Mucosa of descending colon (tissue), 3 donors: ENCODE results near the gene POMGNT2. TPM values are rescaled to one million over a fixed set of nuclear protein-coding genes. Genes with fewer than 3 reads are reported as not detected.

Source experiments
- ATAC-seq: fragments of 200-7000 bp; cut with Tn5 transposase; one replicate; pipeline ENCODE4 v1.9.1; 2020; ENCODE audit warnings: mild to moderate bottlenecking, moderate library complexity
- DNase-seq, 3 donors: peaks; one replicate each; pipeline ENCODE4 v3.0.0-alpha.2; 2020
- H3K36me3 ChIP-seq: fragments of 200-600 bp; one replicate; pipeline ENCODE4 v1.8.0; 2021; ENCODE audit warnings: low read depth, mild to moderate bottlenecking
- H3K4me1 ChIP-seq: fragments of 200-600 bp; one replicate; pipeline ENCODE4 v1.8.0; 2021; ENCODE audit warnings: low read depth, mild to moderate bottlenecking
- H3K4me3 ChIP-seq: fragments of 200-600 bp; one replicate; pipeline ENCODE4 v1.8.0; 2021; ENCODE audit warnings: mild to moderate bottlenecking
- H3K9me3 ChIP-seq: fragments of 200-600 bp; one replicate; pipeline ENCODE4 v1.8.0; 2021; ENCODE audit warnings: mild to moderate bottlenecking
- intact Hi-C, 2 donors: fragments of 100-400 bp; cut with DNase I in 1 of 2; cut with micrococcal nuclease in 1 of 2; formaldehyde crosslinking; loops; one replicate each; pipeline versions ENCODE4 v1.11.0 to v1.11.1; 2022; cut with DNase I, micrococcal nuclease
- total RNA-seq, 3 donors: library from RNA; stranded (reverse); fragmentation: NEBNext Ultra II Directional in 2 of 3; extraction: Animal tissue kit (Norgen Biotek cat#: 25700) in 2 of 3; gene quantifications; one replicate each; pipeline versions ENCODE4 v1.2.1 to v1.2.4, GENCODE V29; 2021 to 2023
- TF ChIP-seq, protein P1 (sequence below): fragments of 200-600 bp; IDR thresholded peaks from one replicate; pipeline ENCODE4 v1.8.0; 2022; ENCODE audit warnings: antibody characterized with exemption, mild to moderate bottlenecking
- donor health status: DM: no; HTN: no; CAD: no; lungs with moderate emphysema.
- donor health status: DM: no; HTN: no; CAD: no.
- donor health status: DM: no; HTN: yes; CAD: no.

POMGNT2 gene
- total RNA-seq, 3 donors from 2014 or later = 2.8 to 12.6 (median 4.9) TPM

DNA sequence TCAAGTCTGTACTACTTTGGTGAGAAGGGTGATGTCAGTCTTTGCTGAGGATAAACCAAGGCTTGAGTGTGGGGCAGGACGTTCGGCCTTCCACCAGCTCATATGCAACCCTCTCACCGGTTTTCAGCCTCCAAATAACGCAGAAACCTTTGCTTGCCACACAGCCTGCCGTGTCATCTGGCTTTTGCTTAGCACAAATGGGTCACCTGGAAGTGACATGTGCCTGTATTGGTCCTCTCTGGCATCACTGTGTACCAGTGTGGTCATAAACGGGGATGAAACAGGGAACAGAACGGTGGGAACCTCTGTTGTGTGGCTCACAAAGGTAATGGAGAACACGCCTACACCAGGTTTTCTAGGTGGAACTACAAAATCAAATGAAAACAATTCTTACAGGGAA, 7.1 kb downstream of the POMGNT2 start:
- Histone ChIP-seq H3K9me3 (no peaks in the 10 kb centered on the region), H3K4me1 (no peaks in the 10 kb centered on the region), H3K36me3 (no peaks in the 10 kb centered on the region), H3K4me3 (no peak overlapping the region)
- DNase-seq (no peak), ATAC-seq (no peak)
- intact Hi-C loops = no loop called here
- TF ChIP-seq, protein P1, sequence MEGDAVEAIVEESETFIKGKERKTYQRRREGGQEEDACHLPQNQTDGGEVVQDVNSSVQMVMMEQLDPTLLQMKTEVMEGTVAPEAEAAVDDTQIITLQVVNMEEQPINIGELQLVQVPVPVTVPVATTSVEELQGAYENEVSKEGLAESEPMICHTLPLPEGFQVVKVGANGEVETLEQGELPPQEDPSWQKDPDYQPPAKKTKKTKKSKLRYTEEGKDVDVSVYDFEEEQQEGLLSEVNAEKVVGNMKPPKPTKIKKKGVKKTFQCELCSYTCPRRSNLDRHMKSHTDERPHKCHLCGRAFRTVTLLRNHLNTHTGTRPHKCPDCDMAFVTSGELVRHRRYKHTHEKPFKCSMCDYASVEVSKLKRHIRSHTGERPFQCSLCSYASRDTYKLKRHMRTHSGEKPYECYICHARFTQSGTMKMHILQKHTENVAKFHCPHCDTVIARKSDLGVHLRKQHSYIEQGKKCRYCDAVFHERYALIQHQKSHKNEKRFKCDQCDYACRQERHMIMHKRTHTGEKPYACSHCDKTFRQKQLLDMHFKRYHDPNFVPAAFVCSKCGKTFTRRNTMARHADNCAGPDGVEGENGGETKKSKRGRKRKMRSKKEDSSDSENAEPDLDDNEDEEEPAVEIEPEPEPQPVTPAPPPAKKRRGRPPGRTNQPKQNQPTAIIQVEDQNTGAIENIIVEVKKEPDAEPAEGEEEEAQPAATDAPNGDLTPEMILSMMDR = no peak

DNA sequence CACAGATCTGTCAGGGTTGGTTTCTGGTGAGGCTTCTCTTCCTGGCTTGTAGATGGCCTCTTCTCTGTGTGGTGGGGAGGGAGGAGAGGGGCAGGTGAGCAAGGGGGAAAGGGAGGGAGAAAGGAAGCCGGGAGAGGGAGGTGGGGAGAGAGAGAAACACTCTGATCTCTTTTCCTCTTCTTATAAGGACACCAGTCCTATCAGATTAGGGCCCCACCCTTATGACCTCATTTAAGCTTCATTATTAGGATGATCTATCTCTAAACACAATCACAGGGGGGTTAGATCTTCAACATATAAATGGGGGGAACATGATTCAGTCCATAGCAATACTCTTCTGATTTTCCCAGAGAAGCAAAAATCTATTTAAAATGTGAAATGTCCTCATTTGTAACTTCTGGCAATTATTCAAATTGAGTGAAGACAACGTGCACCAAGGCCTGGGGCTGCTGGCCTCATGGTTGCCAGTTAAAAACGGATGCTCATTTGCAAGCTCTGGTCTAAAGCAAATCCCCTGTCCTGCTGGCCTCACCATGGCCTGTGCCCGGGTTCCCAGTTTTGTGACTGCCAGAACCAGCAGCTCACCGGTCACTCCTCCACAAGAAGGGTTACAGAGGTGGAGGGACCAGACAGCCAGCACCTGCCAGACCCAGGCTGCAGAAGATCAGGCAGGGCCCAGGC, 8.3 kb downstream of the POMGNT2 start:
- Histone ChIP-seq H3K9me3 (no peaks in the 10 kb centered on the region), H3K4me1 (no peaks in the 10 kb centered on the region), H3K36me3 (no peaks in the 10 kb centered on the region), H3K4me3 (no peak overlapping the region)
- DNase-seq = no peak
- TF ChIP-seq, protein P1 = no peak
- intact Hi-C loops = no loop called here
- ATAC-seq = no peak

DNA sequence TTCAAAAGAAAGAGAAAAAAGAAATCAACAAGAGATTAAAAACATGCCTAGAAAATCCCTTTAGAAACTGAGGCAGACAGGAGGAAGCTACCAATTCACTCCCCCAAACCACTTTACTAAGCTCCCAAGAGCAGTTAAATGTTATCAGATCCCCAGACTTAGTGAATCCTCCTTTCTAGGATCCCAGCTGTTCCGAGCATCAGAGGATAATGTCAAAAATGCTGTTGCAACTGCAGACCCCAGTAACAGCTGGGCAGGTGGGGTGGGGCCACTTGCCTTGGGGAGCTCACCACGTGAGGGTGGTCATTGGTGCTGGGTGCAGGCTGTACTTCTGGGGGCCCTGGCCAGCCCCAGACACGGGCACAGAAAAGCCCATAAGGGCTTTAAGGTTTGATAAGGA, 9.1 kb downstream of the POMGNT2 start:
- H3K4me1 ChIP-seq = no peaks in the 10 kb centered on the region
- no peak for DNase-seq
- TF ChIP-seq, protein P1 = no peak
- H3K4me3 ChIP-seq = no peak overlapping the region
- H3K36me3 ChIP-seq = no peaks in the 10 kb centered on the region
- intact Hi-C loops = no loop called here
- no peak for ATAC-seq
- no peaks in the 10 kb centered on the region for H3K9me3 ChIP-seq

DNA sequence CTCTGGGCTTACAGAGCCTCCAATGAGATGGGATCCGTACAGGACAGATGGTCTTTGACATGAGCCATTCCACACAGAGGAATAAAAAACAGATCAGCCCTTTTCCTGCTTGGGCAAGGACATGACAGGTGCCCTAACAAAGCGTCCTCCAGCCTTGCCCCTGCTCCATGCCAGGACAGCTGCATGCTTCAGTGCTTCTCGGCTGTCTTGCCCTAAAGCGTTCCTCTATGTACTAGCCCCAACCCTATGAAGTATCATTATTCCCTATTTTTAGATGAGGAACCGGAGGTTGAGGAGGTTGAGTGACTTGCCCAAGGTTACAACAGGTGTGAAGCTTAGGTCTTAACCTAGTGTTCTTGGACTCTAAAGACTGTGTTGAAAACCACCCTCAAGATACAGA, 10.5 kb downstream of the POMGNT2 start:
- H3K9me3 ChIP-seq = no peaks in the 10 kb centered on the region
- no peak overlapping the region for H3K4me3 ChIP-seq
- H3K4me1 ChIP-seq = no peaks in the 10 kb centered on the region
- TF ChIP-seq, protein P1 = no peak
- H3K36me3 ChIP-seq = no peaks in the 10 kb centered on the region
- ATAC-seq (no peak), DNase-seq (no peak)
- intact Hi-C loops = no loop called here

DNA sequence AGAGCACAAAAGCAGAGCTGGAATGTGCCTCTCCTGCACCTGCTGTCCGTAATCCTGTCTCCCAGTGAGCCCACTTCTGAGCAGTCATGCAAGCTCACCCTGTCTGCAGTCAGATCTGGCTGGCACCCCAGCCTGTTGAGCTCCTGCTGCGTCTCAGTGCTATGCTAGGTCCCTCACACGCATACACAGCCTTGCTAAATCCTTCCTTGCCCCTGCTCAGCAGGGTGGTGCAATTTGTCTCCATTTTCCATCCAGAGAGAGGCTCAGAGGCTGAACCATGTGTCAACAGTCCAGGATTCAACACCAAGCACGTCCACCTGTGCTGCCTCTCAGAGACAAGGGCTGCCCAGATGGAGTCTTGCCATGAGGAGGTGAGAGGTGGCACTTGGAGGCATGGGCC, 11.0 kb downstream of the POMGNT2 start:
- DNase-seq = no peak
- TF ChIP-seq, protein P1 = no peak
- intact Hi-C loops = no loop called here
- no peak for ATAC-seq
- Histone ChIP-seq H3K36me3 (no peaks in the 10 kb centered on the region), H3K4me3 (no peak overlapping the region), H3K9me3 (no peaks in the 10 kb centered on the region), H3K4me1 (no peaks in the 10 kb centered on the region)

DNA sequence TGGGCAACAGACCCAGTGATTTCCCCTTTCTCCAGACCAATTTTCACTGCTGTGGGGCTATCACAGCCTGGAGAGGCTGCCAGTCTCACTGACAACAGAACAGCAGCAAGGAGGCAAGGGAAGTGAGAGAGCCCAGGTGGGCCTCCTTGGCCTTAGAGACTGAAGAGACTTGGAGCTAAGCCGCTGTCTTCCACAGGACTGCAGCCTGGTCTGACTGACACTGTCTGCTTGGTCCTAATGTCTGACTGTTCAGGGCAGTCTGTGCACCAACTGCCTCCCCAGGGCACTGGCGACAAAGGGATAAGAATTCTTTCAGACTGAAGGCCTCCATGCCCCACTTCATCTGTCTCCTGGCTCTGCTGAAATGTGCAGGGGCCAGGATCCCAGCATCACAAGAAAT, 11.5 kb downstream of the POMGNT2 start:
- intact Hi-C loops = no loop called here
- ATAC-seq (no peak), DNase-seq (no peak)
- Histone ChIP-seq H3K36me3 (no peaks in the 10 kb centered on the region), H3K4me3 (no peak overlapping the region), H3K9me3 (no peaks in the 10 kb centered on the region), H3K4me1 (no peaks in the 10 kb centered on the region)
- TF ChIP-seq, protein P1 = no peak
